ENCODE results near the gene BAG3. TPM values are rescaled to one million over a fixed set of nuclear protein-coding genes. Genes with fewer than 3 reads are reported as not detected.

The BAG3 gene
- total and polyA plus RNA-seq, 2 of the 8 experiments (the other 6 are each of a cell fraction or from before 2014, with no cell fraction given), result 3.5 to 13.3 TPM

DNA sequence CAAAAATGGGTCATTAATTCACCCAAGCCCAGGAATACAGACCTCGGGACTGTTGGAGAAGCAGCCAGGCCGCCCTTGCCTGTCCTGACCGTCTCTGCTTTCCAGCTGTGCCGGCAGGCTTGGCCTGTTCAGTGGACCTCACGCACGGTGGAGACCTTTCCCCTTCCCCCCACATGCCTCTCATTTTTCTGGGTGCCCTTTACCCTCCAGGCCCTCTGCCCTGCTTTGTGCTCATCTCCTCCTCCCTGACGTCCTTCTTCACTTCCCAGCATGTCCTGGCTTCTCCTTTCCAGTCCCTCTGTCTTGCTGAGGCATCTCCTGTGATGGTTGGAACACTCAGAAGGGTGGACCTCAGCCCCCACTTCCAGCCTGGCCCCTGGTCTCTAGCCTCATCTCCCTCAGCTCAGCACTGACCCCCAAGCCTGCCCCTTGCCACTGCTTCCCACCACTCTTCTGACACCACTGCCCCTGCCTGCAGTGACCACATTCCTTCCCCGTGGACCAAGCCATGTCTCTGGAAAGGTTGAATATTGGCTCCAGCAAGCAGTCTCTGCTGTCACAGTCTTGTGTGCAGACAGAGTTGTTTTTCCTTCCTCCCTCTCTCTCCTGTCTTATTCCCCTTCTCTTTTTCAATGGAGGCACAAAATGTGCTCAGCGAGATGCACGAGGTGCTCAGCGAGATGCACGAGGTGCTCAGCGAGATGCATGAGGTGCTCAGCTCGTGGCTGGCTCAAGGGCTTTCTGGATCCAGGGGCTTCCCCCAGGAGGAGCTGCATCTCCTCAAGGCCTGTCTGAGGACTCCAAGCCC lies 14.9 kb downstream of the BAG3 start:
- H2BK120ac ChIP-seq (replicated peaks; ENCODE audit: low read depth, low read length), result no peak overlapping the region
- no peak for FAIRE-seq
- no peak overlapping the region for H3K4me2 ChIP-seq (ENCODE audit: insufficient read depth in 1 of 2, low read depth in 2 of 2, low read length in 2 of 2)
- H3K27ac ChIP-seq (ENCODE audit: low read depth, low read length), result no peak overlapping the region
- ChIA-PET CTCF (ENCODE audit: partially characterized antibody) (no interaction called here), POLR2A (ENCODE audit: partially characterized antibody) (interaction anchor here (0.6 to 1.3 kb wide), 2 partner anchors 18 to 102 kb away, joined by 3 read pairs; no protein-coding TSS in a partner anchor)
- DNase-seq (ENCODE audit: low read depth in 1 of 2, low spot score in 2 of 2), result no peak
- whole genome bisulfite sequencing, 2 experiments (ENCODE audit: extremely low coverage in 1 of 2, insufficient coverage in 1 of 2, insufficient read length in 1 of 2, insufficient replicate concordance in 2 of 2, low coverage in 1 of 2, low lambda C conversion rate in 2 of 2, missing lambda C conversion rate in 1 of 2), result 85% methylated on average over 14 of the region's 14 CpGs; no CpG with 5 or more reads in 1 of the 2 experiments
- no peak overlapping the region for H3K9ac ChIP-seq (replicated peaks in 1 of 4; ENCODE audit: extremely low read depth in 1 of 4, low read depth in 3 of 4, low read length in 3 of 4)
- peak overlapping the region; percentile 75; the same call in 1 of the 2 replicates for H2AK5ac ChIP-seq (ENCODE audit: low read depth, low read length)
- no peaks in the 10 kb centered on the region for H4K20me1 ChIP-seq (replicated peaks in 1 of 2; ENCODE audit: control insufficient read depth in 1 of 2, insufficient read depth in 2 of 2, low read length in 2 of 2)
- no peak overlapping the region for H3K18ac ChIP-seq (ENCODE audit: extremely low read depth, low read length)
- H3K9me3 ChIP-seq (ENCODE audit: insufficient read depth in 2 of 2, low read depth in 1 of 2, low read length in 1 of 2), result no peaks in the 10 kb centered on the region
- no peak overlapping the region for H3K56ac ChIP-seq (replicated peaks; ENCODE audit: insufficient read length, low read depth, low read length)
- H3K14ac ChIP-seq (ENCODE audit: insufficient read length), result no peak overlapping the region
- peaks cover 0 to 8% (median 0%) of the 10 kb centered on the region in 4 experiments; a peak in 4 of 8 replicates for H3K36me3 ChIP-seq (ENCODE audit: control insufficient read depth in 2 of 4, insufficient read depth in 4 of 4, low read length in 3 of 4)
- H2BK5ac ChIP-seq (ENCODE audit: low read depth, low read length), result peak overlapping the region; percentile 71; the same call in 1 of the 2 replicates
- H2BK12ac ChIP-seq (ENCODE audit: low read depth, low read length), result no peak overlapping the region
- peak overlapping the region; percentile 84; the same call in 1 of the 2 replicates for H2BK15ac ChIP-seq (ENCODE audit: low read length)
- no peaks in the 10 kb centered on the region for H3K23me2 ChIP-seq (ENCODE audit: low read depth, low read length)
- no peak overlapping the region for H3K4ac ChIP-seq (replicated peaks; ENCODE audit: insufficient read length, low read depth, low read length)
- no peak overlapping the region for H4K91ac ChIP-seq (replicated peaks; ENCODE audit: insufficient read length, low read length)
- peaks cover 5% of the 10 kb centered on the region for H3K79me1 ChIP-seq (ENCODE audit: low read depth, low read length)
- no peak overlapping the region for H2BK20ac ChIP-seq (ENCODE audit: low read length)
- H4K5ac ChIP-seq (ENCODE audit: insufficient read length, low read depth, low read length), result no peak overlapping the region
- peaks cover 0 to 3% of the 10 kb centered on the region in 2 experiments; a peak in 1 of 4 replicates for H3K79me2 ChIP-seq (ENCODE audit: control insufficient read depth in 1 of 2, insufficient read depth in 2 of 2, low read length in 2 of 2)
- H3K23ac ChIP-seq (ENCODE audit: insufficient read length), result no peak overlapping the region
- no peak overlapping the region for H2AFZ ChIP-seq (ENCODE audit: low read length)
- no peak overlapping the region for H4K8ac ChIP-seq (ENCODE audit: extremely low read depth, insufficient read depth, low read length)
- TF ChIP-seq, protein P1, sequence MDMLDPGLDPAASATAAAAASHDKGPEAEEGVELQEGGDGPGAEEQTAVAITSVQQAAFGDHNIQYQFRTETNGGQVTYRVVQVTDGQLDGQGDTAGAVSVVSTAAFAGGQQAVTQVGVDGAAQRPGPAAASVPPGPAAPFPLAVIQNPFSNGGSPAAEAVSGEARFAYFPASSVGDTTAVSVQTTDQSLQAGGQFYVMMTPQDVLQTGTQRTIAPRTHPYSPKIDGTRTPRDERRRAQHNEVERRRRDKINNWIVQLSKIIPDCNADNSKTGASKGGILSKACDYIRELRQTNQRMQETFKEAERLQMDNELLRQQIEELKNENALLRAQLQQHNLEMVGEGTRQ (IDR thresholded peaks at IDR 0.05; ENCODE audit: low read length), result no peak
- no peak for TF ChIP-seq SAP30 (IDR thresholded peaks at IDR 0.05; ENCODE audit: insufficient read depth, insufficient replicate concordance, low read length)
- TF ChIP-seq EGR1 (IDR thresholded peaks at IDR 0.05; ENCODE audit: borderline replicate concordance, low read depth, low read length), result no peak
- no peak for TF ChIP-seq SP4 (IDR thresholded peaks at IDR 0.05; ENCODE audit: low read length)
- no peak for TF ChIP-seq CEBPB (IDR thresholded peaks at IDR 0.05; ENCODE audit: low read depth, low read length)
- TF ChIP-seq BCL11A (IDR thresholded peaks at IDR 0.05; ENCODE audit: low read depth in 2 of 2, low read length in 2 of 2), result no peak
- no peak for TF ChIP-seq POU5F1 (IDR thresholded peaks at IDR 0.05; ENCODE audit: low read depth, low read length)
- TF ChIP-seq GTF2F1 (IDR thresholded peaks at IDR 0.05; ENCODE audit: borderline replicate concordance, low read depth, low read length), result no peak
- TF ChIP-seq SIRT6 (IDR thresholded peaks at IDR 0.05; ENCODE audit: low read length), result no peak
- no peak for TF ChIP-seq RXRA (IDR thresholded peaks at IDR 0.05; ENCODE audit: insufficient read depth, low read depth, low read length)
- peaks cover 8 to 17% (median 13%) of the 10 kb centered on the region in 4 experiments for H3K4me1 ChIP-seq (replicated peaks in 1 of 4; ENCODE audit: control insufficient read depth in 3 of 4, insufficient read depth in 4 of 4, low read length in 3 of 4)
- no peak overlapping the region for H3K4me3 ChIP-seq (ENCODE audit: extremely low read depth in 1 of 4, insufficient read depth in 2 of 4, low read depth in 3 of 4, low read length in 4 of 4)
- no peaks in the 10 kb centered on the region for H3K27me3 ChIP-seq (replicated peaks in 1 of 4; ENCODE audit: control insufficient read depth in 3 of 4, extremely low read depth in 1 of 4, insufficient read depth in 3 of 4, low read length in 3 of 4)

Data from H1 (cell line).